GM12875 (cell line): ENCODE results near the gene MSI2.

Experiments
- H3K4me3 ChIP-seq: one replicate; pipeline ENCODE4 v1.5.1; 2011; ENCODE audit warnings: low read depth, low read length, control low read depth
- CTCF ChIP-seq: IDR thresholded peaks from 2 replicates; pipeline ENCODE4 v1.5.1; 2011; ENCODE audit warnings: low read depth, mild to moderate bottlenecking, control low read depth, inconsistent platforms, low read length, moderate library complexity, borderline replicate concordance; ENCODE audit not compliant: insufficient read depth

Gene MSI2

GRCh38 chr17:57477522-57478362 lies 221.4 kb downstream of the MSI2 start:
- no peak overlapping the region for H3K4me3 ChIP-seq
- TF ChIP-seq CTCF = no peak

DNA sequence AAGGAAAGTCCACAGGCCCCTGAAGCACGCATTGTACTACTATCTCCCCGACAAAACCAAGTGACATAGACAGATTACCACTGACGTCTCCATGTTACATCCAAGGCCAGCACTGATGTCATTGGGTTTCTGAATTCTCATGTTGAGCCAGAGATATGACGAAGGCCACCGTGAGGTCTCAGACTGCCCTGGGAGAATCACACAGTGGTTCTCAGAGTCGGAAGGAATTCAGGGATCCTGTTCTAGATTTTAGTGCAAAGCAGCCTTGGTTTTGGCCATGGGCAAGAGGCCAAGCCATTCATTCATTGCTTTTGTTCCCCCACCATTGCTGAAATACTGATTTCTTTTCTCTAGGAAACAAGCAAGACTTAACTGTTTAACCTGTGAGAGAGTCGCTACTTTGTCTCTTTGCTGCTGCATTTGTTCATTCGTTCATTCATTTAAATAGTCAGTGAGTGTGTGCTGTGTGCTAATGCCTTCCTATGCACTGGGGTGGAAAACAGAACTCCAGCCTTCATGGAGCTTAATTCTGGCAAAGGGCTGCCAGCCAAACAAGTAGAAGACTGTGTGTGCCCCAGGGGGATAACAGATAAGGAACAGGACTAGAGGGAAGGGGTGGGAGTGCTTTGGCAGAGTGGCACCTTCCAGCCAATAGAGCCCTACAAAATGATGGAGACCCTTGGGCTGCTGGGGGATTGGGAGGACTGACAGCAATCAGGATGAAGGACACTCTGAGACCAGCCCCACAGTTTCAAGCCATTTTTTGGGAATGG lies 222.3 kb downstream of the MSI2 start:
- no peak for TF ChIP-seq CTCF

DNA sequence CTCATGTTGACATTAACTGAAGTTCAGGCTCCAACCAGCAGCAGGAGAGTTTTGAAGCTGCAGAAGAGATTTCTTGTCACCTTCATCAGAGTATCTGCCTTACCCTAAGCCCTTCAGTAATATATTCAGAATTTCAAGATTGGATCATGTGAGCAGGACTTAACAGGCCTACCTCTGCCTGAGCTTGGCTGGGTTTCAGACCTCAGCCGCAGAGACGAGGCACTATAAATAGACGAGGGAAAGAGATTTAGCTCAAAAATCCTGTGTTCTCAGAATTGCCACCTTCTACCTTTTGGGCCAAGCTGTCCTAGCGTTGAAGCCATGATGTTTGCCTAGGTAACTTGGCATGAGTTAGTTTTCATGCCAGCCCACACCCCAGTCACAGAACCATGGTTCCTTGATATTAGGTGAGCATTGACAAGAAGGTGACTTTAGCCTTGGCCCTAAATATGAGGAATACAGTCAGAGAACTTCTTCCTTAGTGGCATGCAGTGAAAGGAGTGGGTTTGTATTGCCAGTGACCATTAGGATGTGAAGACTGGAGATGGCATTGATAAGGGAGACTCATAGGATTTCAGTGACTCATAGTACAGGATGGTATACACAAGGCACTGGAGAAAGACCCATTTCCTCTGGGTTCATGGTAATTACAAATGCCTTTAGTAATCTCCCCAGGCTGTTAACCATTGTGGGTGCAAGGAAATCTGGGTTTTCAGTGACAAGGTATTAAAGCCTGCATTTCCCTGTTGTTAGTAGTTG lies 224.3 kb downstream of the MSI2 start:
- TF ChIP-seq CTCF = no peak
- H3K4me3 ChIP-seq = no peak overlapping the region

More for the DNA sequence above, 222.3 kb downstream of the MSI2 start:
- no peak overlapping the region for H3K4me3 ChIP-seq

DNA sequence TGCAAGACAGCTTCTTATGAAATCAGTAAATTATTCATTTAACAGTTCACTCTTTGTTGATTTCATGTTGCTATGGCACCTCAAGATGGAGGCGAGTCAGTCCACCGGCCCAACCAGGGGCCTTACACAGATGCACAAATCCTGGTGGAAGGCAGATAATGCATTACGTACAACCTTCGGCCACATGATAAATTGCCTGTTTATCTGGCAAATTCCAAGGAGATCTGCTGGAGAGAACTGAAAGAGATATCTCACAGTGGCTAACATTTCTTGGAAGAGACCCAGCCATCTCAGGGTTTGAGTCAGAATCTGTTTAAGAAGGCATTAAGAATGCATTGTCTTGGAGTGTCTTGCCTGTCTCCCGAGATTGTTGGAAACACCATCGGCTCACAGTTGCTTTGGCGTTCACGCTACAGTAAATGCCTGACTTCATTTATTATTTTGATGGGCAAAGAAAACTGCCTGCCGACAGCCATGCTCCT lies 225.6 kb downstream of the MSI2 start:
- no peak for TF ChIP-seq CTCF
- no peak overlapping the region for H3K4me3 ChIP-seq

- H3K4me3 ChIP-seq = no peak overlapping the region
- no peak for TF ChIP-seq CTCF
Observed at GRCh38 chr17:57482657-57483056, 226.3 kb downstream of the MSI2 start.

- no peak overlapping the region for H3K4me3 ChIP-seq
- no peak for TF ChIP-seq CTCF
Observed at GRCh38 chr17:57484081-57484666, 227.9 kb downstream of the MSI2 start.
